CD8-positive, alpha-beta memory T cell (primary cell): Measurements from ENCODE around the gene RNLS. TPM values are rescaled to one million over a fixed set of nuclear protein-coding genes. Genes with fewer than 3 reads are reported as not detected.

ENCODE experiments used
- CTCF ChIA-PET: fragments of 350-600 bp; sonication (Branson Sonifier 250); formaldehyde crosslinking; loops from one replicate; lab custom pipeline; 2021; ENCODE audit warnings: antibody characterized with exemption; lab: Charles Lee
- POLR2A ChIA-PET: fragments of 350-600 bp; sonication (Branson Sonifier 250); formaldehyde crosslinking; loops from one replicate; lab custom pipeline; 2021; ENCODE audit warnings: antibody characterized with exemption; lab: Charles Lee
- DNase-seq, 5 donors: peaks; one replicate each; pipeline versions ENCODE4 v3.0.0 to v3.0.0-alpha.2; 2020 to 2022; ENCODE audit warnings: mixed read lengths in 1 of 5
- H3K27ac ChIP-seq: one replicate; pipeline ENCODE4 v1.7.0; 2013; ENCODE audit warnings: low read depth, mild to moderate bottlenecking, low read length, moderate library complexity
- H3K27me3 ChIP-seq: 2 replicates; pipeline ENCODE4 v1.7.0; 2013; ENCODE audit warnings: low read length, mild to moderate bottlenecking; ENCODE audit not compliant: insufficient read depth, poor library complexity, severe bottlenecking
- H3K36me3 ChIP-seq: 2 replicates; pipeline ENCODE4 v1.7.0; 2013; ENCODE audit warnings: mild to moderate bottlenecking, low read length, moderate library complexity; ENCODE audit not compliant: insufficient read depth
- H3K4me1 ChIP-seq: 2 replicates; pipeline ENCODE4 v1.7.0; 2013; ENCODE audit warnings: mild to moderate bottlenecking, low read length, moderate library complexity; ENCODE audit not compliant: insufficient read depth
- H3K4me3 ChIP-seq: 2 replicates; pipeline ENCODE4 v1.7.0; 2013; ENCODE audit warnings: mild to moderate bottlenecking, low read length
- H3K9me3 ChIP-seq: 2 replicates; pipeline ENCODE4 v1.7.0; 2013; ENCODE audit warnings: mild to moderate bottlenecking, low read length
- H3K27ac Mint-ChIP-seq, 8 donors: one replicate each; pipeline ENCODE4 v1.8.0; 2020 to 2021; ENCODE audit warnings: mixed read lengths in 8 of 8, mild to moderate bottlenecking in 6 of 8, inconsistent platforms in 3 of 8, moderate library complexity in 3 of 8
- H3K27me3 Mint-ChIP-seq, 2 donors: one replicate each; pipeline ENCODE4 v1.8.0; 2020 to 2021; ENCODE audit warnings: mixed read lengths in 2 of 2, mild to moderate bottlenecking in 1 of 2, moderate library complexity in 1 of 2
- H3K36me3 Mint-ChIP-seq, 3 donors: one replicate each; pipeline ENCODE4 v1.8.0; 2020 to 2021; ENCODE audit warnings: mixed read lengths in 3 of 3, inconsistent platforms in 1 of 3, mild to moderate bottlenecking in 1 of 3
- H3K4me1 Mint-ChIP-seq, 3 donors: one replicate each; pipeline ENCODE4 v1.8.0; 2020 to 2021; ENCODE audit warnings: mixed read lengths in 3 of 3, inconsistent platforms in 1 of 3, mild to moderate bottlenecking in 1 of 3
- H3K4me3 Mint-ChIP-seq, 7 donors: one replicate each; pipeline ENCODE4 v1.8.0; 2020 to 2021; ENCODE audit warnings: mixed read lengths in 7 of 7, mild to moderate bottlenecking in 6 of 7, moderate library complexity in 4 of 7, inconsistent platforms in 2 of 7
- H3K9me3 Mint-ChIP-seq, 5 donors: one replicate each; pipeline ENCODE4 v1.8.0; 2020 to 2022; ENCODE audit warnings: mixed read lengths in 5 of 5, mild to moderate bottlenecking in 3 of 5, moderate library complexity in 2 of 5, inconsistent platforms in 1 of 5
- polyA plus RNA-seq: library from polyadenylated mRNA; unstranded; fragments of 300-500 nt; fragmentation: Illumina TruSeq; gene quantifications from one replicate; pipeline ENCODE4 v1.2.3, GENCODE V29; 2021
- total RNA-seq, 2 experiments: library from RNA; stranded (reverse); gene quantifications; one replicate each; pipeline ENCODE4 v1.2.3, GENCODE V29; 2021

The RNLS gene
- total and polyA plus RNA-seq, 3 experiments from 2014 or later: 4.0 to 7.0 (median 4.6) TPM

DNA sequence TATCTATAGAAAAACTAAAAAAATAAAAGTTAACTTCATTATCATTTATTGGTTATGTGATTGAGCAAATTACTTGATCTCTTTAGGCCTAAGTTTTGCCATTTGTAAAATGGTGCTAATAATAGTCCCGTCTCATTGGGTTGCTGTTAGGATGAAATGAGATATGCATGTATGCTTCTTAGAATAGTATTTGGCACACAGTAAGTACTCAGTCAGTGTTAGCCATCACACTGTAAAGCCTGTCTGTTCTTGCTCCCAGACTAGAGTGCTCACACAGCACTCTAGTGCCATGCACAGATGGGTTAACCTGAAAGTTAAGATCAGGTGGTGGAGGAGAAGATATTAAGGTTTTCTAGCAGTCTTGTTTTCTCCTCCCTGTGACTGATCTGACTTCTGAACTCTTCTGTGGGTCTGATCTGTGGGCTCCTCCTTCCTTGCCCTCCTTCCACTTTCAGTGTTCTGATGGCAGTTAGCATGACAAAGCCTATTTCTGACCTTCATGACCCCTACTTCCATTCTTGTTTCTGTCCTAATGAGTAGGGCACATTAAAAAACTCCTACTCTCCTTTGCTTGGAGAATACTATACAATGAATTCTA lies 167.5 kb downstream of the RNLS start:
- no peak overlapping the region for H3K4me3 ChIP-seq
- ChIA-PET CTCF (no interaction called here), POLR2A (no interaction called here)
- no peak overlapping the region for H3K27ac ChIP-seq
- no peaks in the 10 kb centered on the region for H3K36me3 Mint-ChIP-seq
- H3K9me3 Mint-ChIP-seq: no peaks in the 10 kb centered on the region
- H3K36me3 ChIP-seq: no peaks in the 10 kb centered on the region
- H3K27me3 Mint-ChIP-seq: no peaks in the 10 kb centered on the region
- H3K27ac Mint-ChIP-seq: no peak overlapping the region
- no peaks in the 10 kb centered on the region for H3K4me1 ChIP-seq
- no peak for DNase-seq
- H3K4me3 Mint-ChIP-seq: no peak overlapping the region
- H3K4me1 Mint-ChIP-seq: no peaks in the 10 kb centered on the region
- no peaks in the 10 kb centered on the region for H3K9me3 ChIP-seq
- no peaks in the 10 kb centered on the region for H3K27me3 ChIP-seq

GRCh38 chr10:88413412-88413811 lies 169.7 kb downstream of the RNLS start:
- Histone ChIP-seq H3K27me3 (no peaks in the 10 kb centered on the region), H3K36me3 (no peaks in the 10 kb centered on the region), H3K27ac (no peak overlapping the region), H3K9me3 (no peaks in the 10 kb centered on the region), H3K4me3 (no peak overlapping the region), H3K4me1 (no peaks in the 10 kb centered on the region)
- Mint-ChIP-seq H3K4me3 (no peak overlapping the region), H3K36me3 (no peaks in the 10 kb centered on the region), H3K9me3 (no peaks in the 10 kb centered on the region), H3K4me1 (no peaks in the 10 kb centered on the region), H3K27me3 (no peaks in the 10 kb centered on the region), H3K27ac (no peak overlapping the region)
- ChIA-PET POLR2A (no interaction called here), CTCF (no interaction called here)
- DNase-seq: no peak

DNA sequence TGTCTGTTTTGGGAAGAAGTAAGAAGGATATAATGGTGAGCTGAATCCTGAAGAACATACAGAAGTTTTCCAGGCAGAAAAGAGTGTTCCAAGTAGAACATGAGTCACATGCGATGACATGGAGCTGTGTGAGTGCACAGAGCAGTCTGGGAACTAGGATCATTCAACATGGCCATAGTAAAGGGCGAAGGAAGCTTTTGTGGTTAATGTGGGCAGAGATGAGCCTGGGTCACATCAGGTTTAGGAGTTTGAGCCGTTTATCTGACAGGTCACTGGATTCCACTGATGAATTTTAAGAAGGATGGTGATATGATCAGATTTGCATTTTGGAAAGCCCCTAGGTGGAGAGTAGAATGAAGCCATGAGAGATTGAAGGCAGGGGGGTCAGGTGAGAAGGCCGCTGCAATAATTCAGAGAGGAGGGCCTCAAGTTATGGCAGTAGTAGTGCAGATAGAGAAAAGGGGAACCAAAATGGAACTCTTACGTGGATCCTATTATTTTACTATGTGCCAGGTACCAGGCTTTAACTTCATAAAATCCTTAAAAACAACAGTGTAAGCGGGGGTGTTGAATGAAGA lies 171.3 kb downstream of the RNLS start:
- ChIA-PET CTCF (no interaction called here), POLR2A (no interaction called here)
- H3K27ac Mint-ChIP-seq: no peak overlapping the region
- Histone ChIP-seq H3K4me1 (no peaks in the 10 kb centered on the region), H3K27ac (no peak overlapping the region), H3K27me3 (no peaks in the 10 kb centered on the region), H3K4me3 (no peak overlapping the region), H3K9me3 (no peaks in the 10 kb centered on the region), H3K36me3 (no peaks in the 10 kb centered on the region)
- no peaks in the 10 kb centered on the region for H3K4me1 Mint-ChIP-seq
- H3K36me3 Mint-ChIP-seq: no peaks in the 10 kb centered on the region
- no peak for DNase-seq
- H3K4me3 Mint-ChIP-seq: no peak overlapping the region
- H3K9me3 Mint-ChIP-seq: no peaks in the 10 kb centered on the region
- H3K27me3 Mint-ChIP-seq: peaks cover 0 to 3% of the 10 kb centered on the region in 2 donors

GRCh38 chr10:88409824-88410223 lies 173.3 kb downstream of the RNLS start:
- no peaks in the 10 kb centered on the region for H3K36me3 Mint-ChIP-seq
- H3K4me3 Mint-ChIP-seq: no peak overlapping the region
- no peaks in the 10 kb centered on the region for H3K4me1 Mint-ChIP-seq
- H3K36me3 ChIP-seq: no peaks in the 10 kb centered on the region
- ChIA-PET CTCF (no interaction called here), POLR2A (no interaction called here)
- no peaks in the 10 kb centered on the region for H3K9me3 Mint-ChIP-seq
- no peaks in the 10 kb centered on the region for H3K27me3 ChIP-seq
- H3K4me3 ChIP-seq: no peak overlapping the region
- no peak overlapping the region for H3K27ac Mint-ChIP-seq
- peaks cover 0 to 3% of the 10 kb centered on the region in 2 donors for H3K27me3 Mint-ChIP-seq
- no peaks in the 10 kb centered on the region for H3K4me1 ChIP-seq
- no peak for DNase-seq
- H3K27ac ChIP-seq: no peak overlapping the region
- no peaks in the 10 kb centered on the region for H3K9me3 ChIP-seq

- ChIA-PET POLR2A (no interaction called here), CTCF (no interaction called here)
- Histone ChIP-seq H3K36me3 (no peaks in the 10 kb centered on the region), H3K27me3 (no peaks in the 10 kb centered on the region), H3K27ac (no peak overlapping the region), H3K4me3 (no peak overlapping the region), H3K4me1 (no peaks in the 10 kb centered on the region), H3K9me3 (no peaks in the 10 kb centered on the region)
- H3K27me3 Mint-ChIP-seq: peaks cover 0 to 3% of the 10 kb centered on the region in 2 donors
- H3K9me3 Mint-ChIP-seq: no peaks in the 10 kb centered on the region
- no peak overlapping the region for H3K4me3 Mint-ChIP-seq
- H3K4me1 Mint-ChIP-seq: no peaks in the 10 kb centered on the region
- H3K36me3 Mint-ChIP-seq: no peaks in the 10 kb centered on the region
- H3K27ac Mint-ChIP-seq: no peak overlapping the region
- DNase-seq: no peak
Observed at GRCh38 chr10:88409236-88409635, 173.9 kb downstream of the RNLS start.

DNA sequence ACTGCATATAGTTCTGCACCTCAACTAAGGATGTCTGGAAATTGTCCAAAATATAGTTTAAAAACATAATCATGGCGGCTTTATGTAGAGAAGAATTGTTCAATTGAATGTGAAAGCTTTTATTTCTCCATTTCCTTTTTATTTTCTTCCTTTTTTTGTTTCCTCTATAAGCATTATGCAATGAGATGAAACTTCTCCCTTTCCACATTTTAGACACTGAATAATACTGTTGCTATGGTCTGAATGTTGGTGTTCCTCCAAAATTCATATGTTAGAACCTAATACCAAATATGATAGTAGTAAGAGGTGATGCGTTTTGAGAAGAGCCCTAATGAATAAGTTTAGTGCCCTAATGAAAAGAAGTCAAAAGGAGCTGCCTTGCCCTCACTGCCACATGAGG lies 175.0 kb downstream of the RNLS start:
- no peaks in the 10 kb centered on the region for H3K9me3 ChIP-seq
- H3K27me3 ChIP-seq: no peaks in the 10 kb centered on the region
- no peak overlapping the region for H3K27ac ChIP-seq
- Mint-ChIP-seq H3K4me1 (no peaks in the 10 kb centered on the region), H3K9me3 (no peaks in the 10 kb centered on the region), H3K27ac (no peak overlapping the region), H3K27me3 (peaks cover 0 to 3% of the 10 kb centered on the region in 2 donors), H3K4me3 (no peak overlapping the region), H3K36me3 (no peaks in the 10 kb centered on the region)
- CTCF ChIA-PET: no interaction called here
- DNase-seq: no peak
- no peaks in the 10 kb centered on the region for H3K36me3 ChIP-seq
- H3K4me3 ChIP-seq: no peak overlapping the region
- POLR2A ChIA-PET: no interaction called here
- H3K4me1 ChIP-seq: no peaks in the 10 kb centered on the region

GRCh38 chr10:88404133-88404532 lies 179.0 kb downstream of the RNLS start:
- CTCF ChIA-PET: interaction anchor here (0.9 to 1.0 kb wide), 2 partner anchors 15 to 553 kb away, joined by 3 read pairs; no protein-coding TSS in a partner anchor
- Mint-ChIP-seq H3K27me3 (peaks cover 0 to 3% of the 10 kb centered on the region in 2 donors), H3K9me3 (peaks cover 0 to 4% (median 3%) of the 10 kb centered on the region in 5 donors), H3K36me3 (peaks cover 0 to 7% (median 0%) of the 10 kb centered on the region in 3 donors), H3K27ac (no peak overlapping the region), H3K4me3 (no peak overlapping the region), H3K4me1 (peaks cover 0 to 4% (median 0%) of the 10 kb centered on the region in 3 donors)
- no peak for DNase-seq
- Histone ChIP-seq H3K4me1 (no peaks in the 10 kb centered on the region), H3K27me3 (no peaks in the 10 kb centered on the region), H3K9me3 (no peaks in the 10 kb centered on the region), H3K4me3 (no peak overlapping the region), H3K27ac (no peak overlapping the region), H3K36me3 (no peaks in the 10 kb centered on the region)
- POLR2A ChIA-PET: interaction anchor here (0.6 kb wide), 1 partner anchor 144 kb away, joined by 3 read pairs; no protein-coding TSS in a partner anchor

- H3K36me3 ChIP-seq: no peaks in the 10 kb centered on the region
- Mint-ChIP-seq H3K4me1 (peaks cover 0 to 4% (median 0%) of the 10 kb centered on the region in 3 donors), H3K36me3 (peaks cover under 1 to 27% (median 5%) of the 10 kb centered on the region in 3 donors), H3K9me3 (peaks cover 7 to 19% (median 13%) of the 10 kb centered on the region in 5 donors), H3K27ac (no peak overlapping the region), H3K4me3 (no peak overlapping the region), H3K27me3 (no peaks in the 10 kb centered on the region)
- no peak overlapping the region for H3K4me3 ChIP-seq
- H3K4me1 ChIP-seq: no peaks in the 10 kb centered on the region
- no peak overlapping the region for H3K27ac ChIP-seq
- ChIA-PET CTCF (interaction anchor here (1.0 kb wide), 2 partner anchors 12 to 16 kb away, joined by 3 to 4 read pairs; no protein-coding TSS in a partner anchor), POLR2A (no interaction called here)
- H3K9me3 ChIP-seq: peaks cover 4% of the 10 kb centered on the region
- no peaks in the 10 kb centered on the region for H3K27me3 ChIP-seq
- DNase-seq: no peak
Observed at GRCh38 chr10:88401671-88402347, 181.3 kb downstream of the RNLS start.
